Measurements from ENCODE around the gene MCF2L2.
A peak's percentile ranks its signal among the peaks of the same experiment; 100 is the strongest.

Gene MCF2L2

DNA sequence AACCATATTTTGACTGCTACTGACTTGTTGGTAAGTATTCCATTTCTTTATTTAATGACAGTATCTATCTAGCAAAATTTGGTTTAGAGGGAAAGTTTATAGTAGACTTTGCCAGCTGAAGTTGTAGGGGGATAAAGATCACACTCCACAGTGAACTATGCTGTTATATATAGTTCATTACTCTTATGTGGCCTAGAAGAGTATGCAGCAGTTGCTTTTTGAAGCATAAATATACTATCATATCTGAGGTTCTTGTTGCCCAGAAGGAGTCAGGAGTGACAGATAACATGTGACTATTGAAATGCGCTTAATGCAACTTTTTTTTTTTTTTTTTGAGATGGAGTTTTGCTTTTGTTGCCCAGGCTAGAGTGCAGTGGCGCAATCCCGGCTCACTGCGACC lies 25.6 kb upstream of the MCF2L2 start:
- no peaks in the 10 kb centered on the region for H3K36me3 ChIP-seq (replicated peaks)
- DNase-seq = no peak
- no peak overlapping the region for H3K27ac ChIP-seq
- in situ Hi-C loops (cut with HindIII; ENCODE audit: low pct_ligation_motif_present, low sequenced_read_pairs) = no loop called here
- H3K4me3 ChIP-seq (ENCODE audit: low read depth, low read length) = no peak overlapping the region
- TF ChIP-seq CTCF (IDR thresholded peaks at IDR 0.05; ENCODE audit: low read depth, low read length, missing control alignments) = no peak
- no peaks in the 10 kb centered on the region for H3K27me3 ChIP-seq (replicated peaks)

DNA sequence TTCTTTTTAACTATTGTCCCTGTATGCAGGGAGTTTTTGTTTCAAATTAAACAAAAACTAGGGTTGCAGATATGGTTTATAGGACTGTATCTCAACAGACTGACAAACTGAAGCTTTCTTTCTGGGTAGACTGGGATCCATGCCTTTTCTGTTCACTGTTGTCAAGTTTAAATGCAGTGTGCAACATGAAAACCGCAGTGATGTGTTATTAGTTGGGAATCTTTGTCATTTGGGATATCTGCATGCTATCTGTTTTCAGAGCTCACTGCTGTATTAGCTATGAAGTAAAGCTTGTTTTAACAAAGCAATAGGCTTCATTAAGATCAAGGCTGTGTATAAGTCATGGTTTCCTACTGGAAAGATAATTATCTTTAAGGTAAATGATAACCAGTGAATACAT lies 21.4 kb upstream of the MCF2L2 start:
- no peak for TF ChIP-seq CTCF (IDR thresholded peaks at IDR 0.05; ENCODE audit: low read depth, low read length, missing control alignments)
- no peaks in the 10 kb centered on the region for H3K36me3 ChIP-seq (replicated peaks)

DNA sequence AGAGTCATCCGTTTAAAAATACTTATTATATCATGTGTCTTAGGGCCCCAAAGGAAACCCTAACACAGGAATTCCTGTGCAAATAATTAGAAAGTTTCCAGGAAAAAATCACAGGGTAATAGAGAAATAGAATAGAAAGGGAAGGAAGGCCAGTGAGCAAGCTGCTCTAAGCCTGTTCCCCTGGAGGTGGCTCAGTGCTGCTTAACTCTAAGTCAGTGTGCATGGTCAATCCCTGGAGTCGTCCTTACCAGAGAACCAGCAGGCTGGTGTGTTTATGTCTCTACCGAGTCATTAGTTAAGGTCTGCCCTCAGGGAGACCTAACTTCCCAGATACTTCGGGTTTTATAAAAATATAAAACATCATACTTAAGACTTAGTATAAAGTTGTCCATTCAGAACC lies 21.0 kb upstream of the MCF2L2 start:
- no peaks in the 10 kb centered on the region for H3K27me3 ChIP-seq (replicated peaks)
- peak overlapping the region; percentile 22 for H3K4me3 ChIP-seq (ENCODE audit: low read depth, low read length)
- no peaks in the 10 kb centered on the region for H3K36me3 ChIP-seq (replicated peaks)
- DNase-seq = peak; percentile 42
- H3K27ac ChIP-seq = no peak overlapping the region
- in situ Hi-C loops (cut with HindIII; ENCODE audit: low pct_ligation_motif_present, low sequenced_read_pairs) = no loop called here
- peak; percentile 38 for TF ChIP-seq CTCF (IDR thresholded peaks at IDR 0.05; ENCODE audit: low read depth, low read length, missing control alignments)

More for the DNA sequence above, 21.4 kb upstream of the MCF2L2 start:
- in situ Hi-C loops (cut with HindIII; ENCODE audit: low pct_ligation_motif_present, low sequenced_read_pairs) = no loop called here
- Histone ChIP-seq H3K27ac (no peak overlapping the region), H3K27me3 (replicated peaks) (no peaks in the 10 kb centered on the region), H3K4me3 (ENCODE audit: low read depth, low read length) (peak overlapping the region; percentile 22)
- DNase-seq = no peak

- in situ Hi-C loops (cut with HindIII; ENCODE audit: low pct_ligation_motif_present, low sequenced_read_pairs) = no loop called here
- H3K27ac ChIP-seq = no peak overlapping the region
- no peaks in the 10 kb centered on the region for H3K36me3 ChIP-seq (replicated peaks)
- no peak for TF ChIP-seq CTCF (IDR thresholded peaks at IDR 0.05; ENCODE audit: low read depth, low read length, missing control alignments)
- H3K27me3 ChIP-seq (replicated peaks) = no peaks in the 10 kb centered on the region
- H3K4me3 ChIP-seq (ENCODE audit: low read depth, low read length) = peak overlapping the region; percentile 98
- no peak for DNase-seq
Observed at GRCh38 chr3:183448369-183449128, 20.1 kb upstream of the MCF2L2 start.

- DNase-seq = peak; percentile 88
- Histone ChIP-seq H3K27ac (peak overlapping the region; percentile 36), H3K4me3 (ENCODE audit: low read depth, low read length) (peak overlapping the region; percentile 98), H3K27me3 (replicated peaks) (no peaks in the 10 kb centered on the region), H3K36me3 (replicated peaks) (no peaks in the 10 kb centered on the region)
- TF ChIP-seq CTCF (IDR thresholded peaks at IDR 0.05; ENCODE audit: low read depth, low read length, missing control alignments) = peak; percentile 21
- in situ Hi-C loops (cut with HindIII; ENCODE audit: low pct_ligation_motif_present, low sequenced_read_pairs) = no loop called here
Observed at GRCh38 chr3:183447206-183448001, 19.0 kb upstream of the MCF2L2 start.
